Bronchial epithelial cell (primary cell): ENCODE results near the gene FLYWCH1. TPM values are rescaled to one million over a fixed set of nuclear protein-coding genes. Genes with fewer than 3 reads are reported as not detected.

Experiments used
- DNase-seq: peaks from one replicate; pipeline ENCODE4 v3.0.0-alpha.2; 2010; ENCODE audit warnings: low read depth
- FAIRE-seq: peaks from 2 replicates; lab custom pipeline; 2011; peaks lifted over from hg19 to GRCh38; lab: Jason Lieb, UNC
- H3K27me3 ChIP-seq: 2 replicates; pipeline ENCODE4 v1.5.1; 2011; ENCODE audit warnings: low read length; ENCODE audit not compliant: control insufficient read depth, insufficient read depth
- H3K36me3 ChIP-seq: 2 replicates; pipeline ENCODE4 v1.5.1; 2011; ENCODE audit warnings: low read length; ENCODE audit not compliant: control insufficient read depth, insufficient read depth
- H3K4me3 ChIP-seq: 2 replicates; pipeline ENCODE4 v1.5.1; 2011; ENCODE audit warnings: mild to moderate bottlenecking, low read depth, low read length, control low read depth
- CTCF ChIP-seq: IDR thresholded peaks from 2 replicates; pipeline ENCODE4 v1.5.1; 2011; ENCODE audit warnings: mild to moderate bottlenecking, moderate library complexity, low read length, control low read depth, inconsistent platforms; ENCODE audit not compliant: insufficient read depth, severe bottlenecking
- total RNA-seq: library from RNA; depleted of rRNA; stranded (reverse); fragments of >200 nt; gene quantifications from 2 replicates; pipeline ENCODE4 v1.2.1, GENCODE V29; 2014

FLYWCH1 gene
- total RNA-seq, 1 donor from 2014 or later, result 41.9 TPM

DNA sequence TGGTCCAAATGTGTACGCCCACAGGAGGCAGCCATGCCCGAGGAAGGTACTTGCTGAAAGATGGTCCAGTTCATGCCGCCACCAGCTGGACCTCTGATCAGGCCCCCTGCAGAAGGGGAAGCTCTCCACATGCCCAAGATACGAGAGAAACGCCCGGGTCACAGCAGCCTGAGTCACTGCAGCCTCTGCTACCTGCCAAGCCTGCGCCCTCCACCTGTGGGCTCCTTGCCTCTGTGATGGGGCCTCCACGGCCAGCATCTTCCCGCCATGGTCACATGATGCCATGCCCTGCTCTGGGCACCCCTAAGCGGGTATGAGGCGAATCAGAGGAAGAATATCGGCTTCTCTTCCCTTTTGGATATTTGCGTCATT, 38.6 kb downstream of the FLYWCH1 start:
- FAIRE-seq, result no peak
- peaks cover 5% of the 10 kb centered on the region for H3K36me3 ChIP-seq
- no peak overlapping the region for H3K4me3 ChIP-seq
- H3K27me3 ChIP-seq, result peaks cover 8% of the 10 kb centered on the region
- no peak for TF ChIP-seq CTCF
- DNase-seq, result no peak

- Histone ChIP-seq H3K36me3 (peaks cover 5% of the 10 kb centered on the region), H3K4me3 (no peak overlapping the region), H3K27me3 (peaks cover 8% of the 10 kb centered on the region)
- DNase-seq (no peak), FAIRE-seq (no peak)
- no peak for TF ChIP-seq CTCF
Observed at GRCh38 chr16:2950773-2951172, 39.0 kb downstream of the FLYWCH1 start.

DNA sequence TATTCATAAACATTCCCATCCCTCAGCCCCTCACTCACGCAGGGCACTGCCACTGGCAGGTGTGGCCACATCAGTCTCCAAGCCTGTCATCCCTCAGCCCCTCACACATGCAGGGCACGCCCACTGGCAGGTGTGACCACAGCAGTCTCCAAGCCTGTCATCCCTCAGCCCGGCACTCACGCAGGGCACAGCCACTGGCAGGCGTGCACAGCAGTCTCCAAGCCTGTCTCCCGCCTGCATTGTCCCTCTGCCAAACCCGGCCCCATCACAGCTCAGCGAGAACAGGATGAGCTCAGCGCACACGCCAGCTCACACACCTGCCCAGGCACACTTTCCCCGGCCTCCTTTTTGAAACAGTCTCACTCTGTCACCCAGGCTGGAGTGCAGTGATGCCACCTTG, 40.9 kb downstream of the FLYWCH1 start:
- Histone ChIP-seq H3K4me3 (no peak overlapping the region), H3K27me3 (peaks cover 8% of the 10 kb centered on the region), H3K36me3 (peaks cover 5% of the 10 kb centered on the region)
- no peak for TF ChIP-seq CTCF
- DNase-seq, result no peak
- no peak for FAIRE-seq

GRCh38 chr16:2953706-2954627, 42.2 kb downstream of the FLYWCH1 start:
- TF ChIP-seq CTCF, result no peak
- Histone ChIP-seq H3K36me3 (peaks cover 2% of the 10 kb centered on the region), H3K27me3 (peaks cover 8% of the 10 kb centered on the region), H3K4me3 (no peak overlapping the region)
- DNase-seq, result no peak
- no peak for FAIRE-seq

- Histone ChIP-seq H3K4me3 (no peak overlapping the region), H3K36me3 (no peaks in the 10 kb centered on the region), H3K27me3 (peaks cover 8% of the 10 kb centered on the region)
- DNase-seq, result no peak
- TF ChIP-seq CTCF, result no peak
- no peak for FAIRE-seq
Observed at GRCh38 chr16:2954656-2955381, 43.1 kb downstream of the FLYWCH1 start.
